Midbrain (tissue), 1 donor: Measurements from ENCODE around the gene S100A11.

Experiments
- DNase-seq: peaks from one replicate; lab custom pipeline; 2025; lab: John Stamatoyannopoulos, UW

S100A11 gene

GRCh38 chr1:151984313-151984956, 52.4 kb downstream of the S100A11 start:
- no peak for DNase-seq
